GM19438 (cell line): ENCODE data around the gene EME2.

Experiments
- ATAC-seq: cut with Tn5 transposase; IDR thresholded peaks from one replicate; pipeline ENCODE4 v1.9.1; 2021; ENCODE audit warnings: low read depth; ENCODE audit not compliant: unreplicated experiment

The EME2 gene

GRCh38 chr16:1766231-1766630, 6.4 kb upstream of the EME2 start:
- no peak for ATAC-seq

GRCh38 chr16:1766701-1767100, 5.9 kb upstream of the EME2 start:
- ATAC-seq, result no peak

- ATAC-seq, result no peak
Observed at GRCh38 chr16:1767116-1767994, 5.3 kb upstream of the EME2 start.

GRCh38 chr16:1768061-1768766, 4.4 kb upstream of the EME2 start:
- ATAC-seq, result no peak

GRCh38 chr16:1768767-1769401, 3.7 kb upstream of the EME2 start:
- no peak for ATAC-seq

- no peak for ATAC-seq
Observed at GRCh38 chr16:1769402-1770300, 3.0 kb upstream of the EME2 start.

GRCh38 chr16:1770328-1771187, 2.1 kb upstream of the EME2 start:
- no peak for ATAC-seq

GRCh38 chr16:1771188-1771863, 1.3 kb upstream of the EME2 start, which contains the start of gene NME3:
Gene NME3, minus strand, starts transcription at chr16:1771543. Its CDS starts 9 bp downstream, at chr16:1771534.
- no peak for ATAC-seq

- ATAC-seq, result no peak
Observed at GRCh38 chr16:1771864-1772361, 697 bp upstream of the EME2 start.

- peak; percentile 45 for ATAC-seq
Observed at GRCh38 chr16:1772908-1773702, 495 bp downstream of the EME2 start, which contains the start of gene MRPS34. Gene MRPS34, minus strand, starts transcription at chr16:1773134. Its CDS starts 15 bp downstream, at chr16:1773119.

- ATAC-seq, result peak; percentile 2
Observed at GRCh38 chr16:1773703-1774447, 1.3 kb downstream of the EME2 start.

GRCh38 chr16:1774448-1774780, 1.8 kb downstream of the EME2 start:
- no peak for ATAC-seq

- ATAC-seq, result no peak
Observed at GRCh38 chr16:1775006-1775845, 2.6 kb downstream of the EME2 start.

- ATAC-seq, result no peak
Observed at GRCh38 chr16:1775846-1776671, 3.4 kb downstream of the EME2 start.

GRCh38 chr16:1776672-1776955, 4.0 kb downstream of the EME2 start:
- no peak for ATAC-seq

- no peak for ATAC-seq
Observed at GRCh38 chr16:1776991-1777374, 4.4 kb downstream of the EME2 start.
